Mesothelial cell of epicardium (in vitro differentiated cells): ENCODE measurements around the gene HDAC4. TPM values are rescaled to one million over a fixed set of nuclear protein-coding genes. Genes with fewer than 3 reads are reported as not detected.

Experiments used
- DNase-seq, 2 experiments: peaks; one replicate each; pipeline ENCODE4 v3.0.0; 2021; ENCODE audit warnings: low spot score in 2 of 2; ENCODE audit not compliant: unreplicated experiment in 2 of 2
- H3K27ac Mint-ChIP-seq: 2 replicates; pipeline ENCODE4 v1.8.0; 2021; ENCODE audit warnings: mixed read lengths
- H3K27me3 Mint-ChIP-seq: 2 replicates; pipeline ENCODE4 v1.8.0; 2021; ENCODE audit warnings: low read depth, mixed read lengths
- H3K36me3 Mint-ChIP-seq: 2 replicates; pipeline ENCODE4 v1.8.0; 2021; ENCODE audit warnings: mixed read lengths
- H3K4me1 Mint-ChIP-seq: 2 replicates; pipeline ENCODE4 v1.8.0; 2021; ENCODE audit warnings: mixed read lengths
- H3K4me3 Mint-ChIP-seq: 2 replicates; pipeline ENCODE4 v1.8.0; 2021; ENCODE audit warnings: mild to moderate bottlenecking, moderate library complexity, mixed read lengths
- H3K9me3 Mint-ChIP-seq: 2 replicates; pipeline ENCODE4 v1.8.0; 2021; ENCODE audit warnings: mixed read lengths
- total RNA-seq: library from RNA; stranded (reverse); gene quantifications from 3 replicates; pipeline ENCODE4 v1.2.1, GENCODE V29; 2021
- TF ChIP-seq, protein P1 (sequence below): fragments of 200-600 bp; sonication (generic); IDR thresholded peaks from one replicate; pipeline ENCODE4 v1.5.0; 2021; ENCODE audit warnings: antibody characterized with exemption; ENCODE audit not compliant: unreplicated experiment

HDAC4 gene
- total RNA-seq, 1 donor from 2014 or later, result 59.2 TPM

DNA sequence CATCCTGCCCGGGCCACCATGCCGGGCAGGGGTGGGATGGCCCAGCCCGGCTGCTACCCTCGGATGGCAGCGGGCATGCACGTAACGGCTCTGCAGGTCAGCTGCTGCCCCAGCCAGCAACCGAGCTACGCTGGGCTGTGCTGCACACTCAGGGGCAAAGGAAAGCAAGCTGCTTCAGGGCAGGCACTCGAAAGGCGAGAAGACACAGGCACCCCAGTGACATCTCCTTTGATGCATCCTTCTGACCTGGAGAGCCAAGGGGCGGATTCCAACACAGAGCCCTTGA lies 8.8 kb downstream of the HDAC4 start:
- Mint-ChIP-seq H3K27ac (no peak overlapping the region), H3K36me3 (peaks cover 7% of the 10 kb centered on the region), H3K9me3 (no peaks in the 10 kb centered on the region), H3K27me3 (no peaks in the 10 kb centered on the region), H3K4me1 (peaks cover 13% of the 10 kb centered on the region), H3K4me3 (no peak overlapping the region)
- TF ChIP-seq, protein P1, sequence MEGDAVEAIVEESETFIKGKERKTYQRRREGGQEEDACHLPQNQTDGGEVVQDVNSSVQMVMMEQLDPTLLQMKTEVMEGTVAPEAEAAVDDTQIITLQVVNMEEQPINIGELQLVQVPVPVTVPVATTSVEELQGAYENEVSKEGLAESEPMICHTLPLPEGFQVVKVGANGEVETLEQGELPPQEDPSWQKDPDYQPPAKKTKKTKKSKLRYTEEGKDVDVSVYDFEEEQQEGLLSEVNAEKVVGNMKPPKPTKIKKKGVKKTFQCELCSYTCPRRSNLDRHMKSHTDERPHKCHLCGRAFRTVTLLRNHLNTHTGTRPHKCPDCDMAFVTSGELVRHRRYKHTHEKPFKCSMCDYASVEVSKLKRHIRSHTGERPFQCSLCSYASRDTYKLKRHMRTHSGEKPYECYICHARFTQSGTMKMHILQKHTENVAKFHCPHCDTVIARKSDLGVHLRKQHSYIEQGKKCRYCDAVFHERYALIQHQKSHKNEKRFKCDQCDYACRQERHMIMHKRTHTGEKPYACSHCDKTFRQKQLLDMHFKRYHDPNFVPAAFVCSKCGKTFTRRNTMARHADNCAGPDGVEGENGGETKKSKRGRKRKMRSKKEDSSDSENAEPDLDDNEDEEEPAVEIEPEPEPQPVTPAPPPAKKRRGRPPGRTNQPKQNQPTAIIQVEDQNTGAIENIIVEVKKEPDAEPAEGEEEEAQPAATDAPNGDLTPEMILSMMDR, result no peak
- DNase-seq, result no peak

DNA sequence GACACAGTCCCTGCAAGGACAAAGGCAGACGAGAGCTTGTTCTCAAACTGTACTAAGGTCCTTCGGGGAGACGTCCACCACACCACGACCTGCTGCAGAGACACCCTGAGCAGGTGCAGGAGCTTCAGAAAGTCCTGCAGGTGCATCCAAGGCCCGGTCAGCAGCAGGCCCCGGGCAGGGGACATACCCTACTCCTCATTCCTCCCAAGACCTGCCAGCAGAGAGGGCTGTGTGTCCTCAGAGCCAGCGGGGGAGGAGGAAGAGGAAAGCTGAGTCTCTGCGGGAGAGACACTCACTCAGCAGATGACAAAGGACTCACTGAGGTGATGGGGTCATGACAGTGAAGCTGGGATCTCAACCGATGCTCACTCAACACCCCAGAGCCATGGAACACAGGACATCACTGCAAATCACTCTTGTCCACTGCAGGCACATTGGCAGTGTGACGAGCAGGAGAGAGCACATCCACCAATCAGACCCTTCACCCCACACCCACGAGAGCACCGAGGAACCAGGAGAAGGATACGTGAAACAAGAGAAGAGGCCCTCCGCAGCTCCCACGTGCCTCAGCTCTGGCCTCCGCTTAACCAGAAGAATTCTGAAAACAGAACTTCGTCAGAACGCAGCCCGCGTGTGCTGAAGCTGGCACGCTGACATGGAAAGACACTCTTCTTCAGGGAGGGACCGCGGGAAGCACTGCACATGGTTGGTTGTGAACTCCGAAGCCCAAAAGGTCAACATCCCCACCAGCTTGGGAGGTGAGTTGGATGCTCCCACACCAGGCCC lies 9.3 kb downstream of the HDAC4 start:
- H3K36me3 Mint-ChIP-seq, result peaks cover 7% of the 10 kb centered on the region
- no peak overlapping the region for H3K27ac Mint-ChIP-seq
- H3K9me3 Mint-ChIP-seq, result no peaks in the 10 kb centered on the region
- H3K4me3 Mint-ChIP-seq, result no peak overlapping the region
- TF ChIP-seq, protein P1, result no peak
- H3K4me1 Mint-ChIP-seq, result peaks cover 13% of the 10 kb centered on the region
- DNase-seq, result no peak
- no peaks in the 10 kb centered on the region for H3K27me3 Mint-ChIP-seq

DNA sequence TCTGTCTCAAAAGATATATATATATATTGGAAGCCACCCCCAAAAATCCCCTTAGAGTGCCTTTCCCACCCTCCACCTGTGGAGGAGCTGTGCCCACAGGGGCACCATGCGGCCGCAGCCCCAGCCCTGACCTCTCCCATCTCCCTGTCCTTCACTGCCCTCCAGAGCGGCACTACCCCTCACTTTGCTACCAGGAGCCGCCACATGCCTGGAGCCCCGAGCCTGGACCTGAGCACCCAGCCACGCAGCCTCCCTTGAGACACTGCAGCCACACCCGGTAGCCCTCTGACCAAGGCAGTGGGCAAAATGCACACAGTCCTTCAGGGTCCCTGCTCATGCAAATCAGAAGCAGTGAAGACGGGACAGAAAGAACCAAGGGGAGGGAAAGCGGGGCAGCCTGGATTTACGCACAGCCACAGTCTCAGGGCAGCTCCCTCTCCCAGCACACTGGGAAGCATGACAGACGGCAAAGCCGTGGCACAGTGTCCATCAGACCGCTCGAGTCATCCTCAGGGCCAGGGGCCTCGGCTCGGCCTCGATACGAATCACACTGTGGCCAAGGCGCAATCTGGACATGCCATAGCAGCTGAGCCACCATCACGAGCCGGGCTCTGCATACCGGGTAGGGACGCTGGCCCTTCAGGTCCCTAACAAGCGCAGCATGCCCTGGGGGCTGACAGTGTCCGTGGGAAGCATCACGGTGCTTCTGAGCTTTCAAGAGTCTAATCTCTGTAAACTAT lies 10.1 kb downstream of the HDAC4 start:
- H3K36me3 Mint-ChIP-seq, result peaks cover 12% of the 10 kb centered on the region
- DNase-seq, result no peak
- H3K4me3 Mint-ChIP-seq, result no peak overlapping the region
- no peaks in the 10 kb centered on the region for H3K9me3 Mint-ChIP-seq
- H3K4me1 Mint-ChIP-seq, result peaks cover 13% of the 10 kb centered on the region
- no peaks in the 10 kb centered on the region for H3K27me3 Mint-ChIP-seq
- H3K27ac Mint-ChIP-seq, result no peak overlapping the region
- TF ChIP-seq, protein P1, result no peak

DNA sequence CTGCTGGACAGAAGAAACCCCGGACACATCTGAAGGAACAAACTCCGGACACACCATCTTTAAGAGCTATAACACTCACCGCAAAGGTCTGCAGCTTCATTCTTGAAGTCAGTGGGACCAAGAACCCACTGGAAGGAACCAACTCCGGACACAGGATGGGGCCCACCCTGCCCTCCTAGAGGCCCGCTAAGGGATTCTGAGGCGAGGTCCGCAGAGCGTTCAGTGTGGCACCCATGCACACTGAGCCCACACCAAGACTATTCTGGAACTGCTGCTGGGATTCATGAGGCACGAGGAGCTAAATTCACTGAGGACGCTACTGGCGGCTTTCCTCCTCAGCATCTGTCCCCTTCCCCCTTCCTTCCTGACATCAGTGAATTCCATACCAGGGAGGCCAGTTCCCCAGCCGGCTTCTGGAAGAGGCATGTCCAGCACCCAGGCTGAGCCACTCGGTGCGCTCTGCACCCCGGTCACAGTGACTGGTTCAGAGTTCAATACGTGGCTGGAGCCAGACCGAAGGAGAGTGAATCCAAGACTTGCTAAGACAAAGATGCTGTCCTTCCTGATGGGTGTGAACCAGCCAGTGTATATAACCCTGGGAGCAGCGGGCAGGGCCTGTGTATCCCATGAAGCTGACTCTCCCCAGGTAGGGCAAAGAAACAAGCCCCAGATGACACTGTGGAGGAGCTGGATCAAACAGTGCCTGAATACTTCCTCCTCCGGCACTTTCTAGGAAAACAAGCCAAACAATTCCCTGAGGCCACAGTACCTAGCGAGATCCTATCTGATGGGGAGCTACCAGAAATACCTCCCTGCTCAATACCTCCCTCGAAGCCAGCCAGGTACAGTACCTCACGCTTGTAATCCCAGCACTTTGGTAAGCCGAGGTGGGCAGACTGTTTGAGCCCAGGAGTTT lies 11.1 kb downstream of the HDAC4 start:
- H3K9me3 Mint-ChIP-seq, result no peaks in the 10 kb centered on the region
- H3K27ac Mint-ChIP-seq, result no peak overlapping the region
- no peak overlapping the region for H3K4me3 Mint-ChIP-seq
- H3K36me3 Mint-ChIP-seq, result peaks cover 13% of the 10 kb centered on the region
- peaks cover 10% of the 10 kb centered on the region for H3K4me1 Mint-ChIP-seq
- no peak for DNase-seq
- no peaks in the 10 kb centered on the region for H3K27me3 Mint-ChIP-seq
- TF ChIP-seq, protein P1, result no peak

DNA sequence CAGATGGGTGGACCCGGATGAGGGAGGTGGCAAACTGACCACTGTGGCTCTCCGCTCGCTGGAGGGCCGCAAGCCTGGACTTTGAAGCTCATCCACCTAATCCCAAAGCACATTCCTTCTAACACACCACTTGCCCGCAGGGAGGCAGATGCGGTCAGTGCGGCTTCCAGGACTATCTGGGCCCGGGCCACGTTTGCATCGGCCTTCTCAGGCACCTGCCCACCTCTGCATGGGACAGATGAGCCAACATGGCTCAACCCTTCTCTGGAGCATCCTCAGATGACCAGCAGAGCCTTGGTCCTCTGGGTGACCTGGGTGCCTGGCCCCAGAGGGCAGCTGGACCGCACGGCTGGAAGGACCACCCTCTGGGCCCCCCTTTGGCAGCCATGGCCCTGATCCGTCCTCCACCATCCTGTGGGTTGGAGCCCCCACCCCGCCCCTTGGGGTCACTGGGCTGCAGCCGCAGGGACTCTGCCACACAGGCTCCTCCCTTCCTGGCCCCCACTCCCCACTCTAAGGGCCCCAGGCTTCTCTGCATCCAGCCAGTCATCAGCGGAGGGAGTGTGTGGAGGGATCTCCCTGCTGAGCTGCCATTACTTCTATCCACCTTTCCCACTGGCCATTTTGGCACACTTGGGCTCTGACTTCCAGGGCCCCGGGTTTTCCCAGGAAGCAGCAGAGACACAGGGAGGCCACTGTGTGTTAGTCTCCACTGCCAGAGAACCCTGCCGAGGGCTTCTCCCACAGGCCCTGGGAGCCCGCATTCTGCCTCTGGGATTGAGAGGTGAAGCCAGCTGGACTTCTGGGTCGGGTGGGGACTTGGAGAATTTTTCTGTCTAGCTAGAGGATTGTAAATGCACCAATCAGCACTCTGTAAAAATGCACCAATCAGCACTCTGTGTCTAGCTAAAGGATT lies 12.3 kb downstream of the HDAC4 start:
- H3K36me3 Mint-ChIP-seq, result peaks cover 18% of the 10 kb centered on the region
- peaks cover 5% of the 10 kb centered on the region for H3K4me1 Mint-ChIP-seq
- TF ChIP-seq, protein P1, result no peak
- no peak overlapping the region for H3K4me3 Mint-ChIP-seq
- H3K27me3 Mint-ChIP-seq, result no peaks in the 10 kb centered on the region
- no peak overlapping the region for H3K27ac Mint-ChIP-seq
- no peak for DNase-seq
- no peaks in the 10 kb centered on the region for H3K9me3 Mint-ChIP-seq
